ENCODE measurements around the gene SLBP.

DNA sequence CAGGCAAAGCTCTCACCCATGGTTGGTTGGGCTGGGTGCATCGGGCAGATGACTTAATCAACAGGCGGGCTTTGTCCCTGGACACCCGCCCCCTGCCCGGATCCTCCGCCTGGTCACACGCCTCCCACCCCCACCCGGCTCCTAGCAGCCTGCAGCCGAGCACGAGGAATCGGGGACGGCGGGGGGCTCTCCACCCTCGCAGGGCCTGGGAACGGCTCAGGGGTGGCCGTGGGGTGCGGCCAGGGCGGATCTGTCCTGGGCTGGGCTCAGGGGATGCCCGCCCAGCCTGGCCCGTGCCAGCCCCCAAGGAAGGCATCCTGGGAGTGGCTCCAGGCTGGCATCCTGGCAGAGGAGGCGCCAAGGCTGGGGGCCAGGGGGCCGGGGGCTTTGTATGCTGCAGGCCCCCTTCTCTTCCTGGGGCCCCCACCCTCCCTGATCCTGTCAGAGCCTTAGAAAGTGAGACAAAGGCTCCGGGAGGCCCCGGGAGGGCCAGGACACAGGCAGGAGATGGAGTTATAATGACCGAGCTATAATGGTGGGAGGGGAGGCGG is 48.5 kb upstream of the SLBP start:
- TF ChIP-seq, protein P1, sequence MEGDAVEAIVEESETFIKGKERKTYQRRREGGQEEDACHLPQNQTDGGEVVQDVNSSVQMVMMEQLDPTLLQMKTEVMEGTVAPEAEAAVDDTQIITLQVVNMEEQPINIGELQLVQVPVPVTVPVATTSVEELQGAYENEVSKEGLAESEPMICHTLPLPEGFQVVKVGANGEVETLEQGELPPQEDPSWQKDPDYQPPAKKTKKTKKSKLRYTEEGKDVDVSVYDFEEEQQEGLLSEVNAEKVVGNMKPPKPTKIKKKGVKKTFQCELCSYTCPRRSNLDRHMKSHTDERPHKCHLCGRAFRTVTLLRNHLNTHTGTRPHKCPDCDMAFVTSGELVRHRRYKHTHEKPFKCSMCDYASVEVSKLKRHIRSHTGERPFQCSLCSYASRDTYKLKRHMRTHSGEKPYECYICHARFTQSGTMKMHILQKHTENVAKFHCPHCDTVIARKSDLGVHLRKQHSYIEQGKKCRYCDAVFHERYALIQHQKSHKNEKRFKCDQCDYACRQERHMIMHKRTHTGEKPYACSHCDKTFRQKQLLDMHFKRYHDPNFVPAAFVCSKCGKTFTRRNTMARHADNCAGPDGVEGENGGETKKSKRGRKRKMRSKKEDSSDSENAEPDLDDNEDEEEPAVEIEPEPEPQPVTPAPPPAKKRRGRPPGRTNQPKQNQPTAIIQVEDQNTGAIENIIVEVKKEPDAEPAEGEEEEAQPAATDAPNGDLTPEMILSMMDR (IDR thresholded peaks at IDR 0.05), result no peak
- TF ChIP-seq POLR2A (IDR thresholded peaks at IDR 0.05), result no peak
